Keratinocyte (primary cell): ENCODE data around the gene ARHGAP31. TPM values are rescaled to one million over a fixed set of nuclear protein-coding genes. Genes with fewer than 3 reads are reported as not detected.

Source experiments
- DNase-seq: peaks from one replicate; pipeline ENCODE4 v3.0.0-alpha.2; 2011; ENCODE audit warnings: low read depth, missing footprints, low spot score
- FAIRE-seq: peaks from 2 replicates; lab custom pipeline; 2011; peaks lifted over from hg19 to GRCh38; lab: Jason Lieb, UNC
- H2AFZ ChIP-seq: 2 replicates; pipeline ENCODE4 v1.6.0; 2012; ENCODE audit warnings: low read length, control low read depth, inconsistent platforms; ENCODE audit not compliant: control insufficient read depth
- H3K27ac ChIP-seq: 2 replicates; pipeline ENCODE4 v1.5.1; 2011; ENCODE audit warnings: low read length; ENCODE audit not compliant: control insufficient read depth, insufficient read depth
- H3K27me3 ChIP-seq: 3 replicates; pipeline ENCODE4 v1.6.0; 2011; ENCODE audit warnings: low read length; ENCODE audit not compliant: control insufficient read depth, insufficient read depth; ENCODE audit errors: extremely low read depth
- H3K36me3 ChIP-seq, 2 experiments: 2 replicates in 1 of 2; 3 replicates in 1 of 2; pipeline ENCODE4 v1.5.1; 2011; ENCODE audit warnings: low read length in 2 of 2, mild to moderate bottlenecking in 1 of 2; ENCODE audit not compliant: control insufficient read depth in 2 of 2, insufficient read depth in 2 of 2; ENCODE audit errors: extremely low read depth in 1 of 2
- H3K4me1 ChIP-seq: 3 replicates; pipeline ENCODE4 v1.5.1; 2011; ENCODE audit warnings: low read length; ENCODE audit not compliant: control insufficient read depth, insufficient read depth; ENCODE audit errors: extremely low read depth
- H3K4me2 ChIP-seq: 3 replicates; pipeline ENCODE4 v1.6.0; 2011; ENCODE audit warnings: low read depth, low read length; ENCODE audit not compliant: control insufficient read depth, insufficient read depth; ENCODE audit errors: extremely low read depth
- H3K4me3 ChIP-seq, 3 experiments: fragments of 200-600 bp in 1 of 3; sonication (generic) in 1 of 3; 2 replicates in 2 of 3; 3 replicates in 1 of 3; pipeline ENCODE4 v1.5.1; 2011 to 2016; ENCODE audit warnings: low read length in 3 of 3, mild to moderate bottlenecking in 3 of 3, control low read depth in 2 of 3, inconsistent platforms in 1 of 3, low read depth in 1 of 3, mixed read lengths in 1 of 3, mixed run types in 1 of 3, moderate library complexity in 1 of 3; ENCODE audit not compliant: control insufficient read depth in 2 of 3, insufficient read depth in 2 of 3; ENCODE audit errors: extremely low read depth in 1 of 3
- H3K79me2 ChIP-seq: 2 replicates; pipeline ENCODE4 v1.6.0; 2012; ENCODE audit warnings: low read length; ENCODE audit not compliant: control insufficient read depth, insufficient read depth
- H3K9ac ChIP-seq: 3 replicates; pipeline ENCODE4 v1.6.0; 2011; ENCODE audit warnings: low read length; ENCODE audit not compliant: control insufficient read depth, insufficient read depth; ENCODE audit errors: extremely low read depth
- H3K9me1 ChIP-seq: 3 replicates; pipeline ENCODE4 v1.6.0; 2011; ENCODE audit warnings: low read length; ENCODE audit not compliant: control insufficient read depth, insufficient read depth; ENCODE audit errors: extremely low read depth
- H3K9me3 ChIP-seq: 2 replicates; pipeline ENCODE4 v1.5.1; 2012; ENCODE audit warnings: low read depth, low read length; ENCODE audit not compliant: control insufficient read depth
- H4K20me1 ChIP-seq: 3 replicates; pipeline ENCODE4 v1.6.0; 2011; ENCODE audit warnings: low read length; ENCODE audit not compliant: control insufficient read depth, insufficient read depth; ENCODE audit errors: extremely low read depth
- CTCF ChIP-seq, 3 experiments: IDR thresholded peaks in 1 of 3; conservative IDR thresholded peaks in 1 of 3; optimal IDR thresholded peaks in 1 of 3; 2 replicates in 2 of 3; 3 replicates in 1 of 3; pipeline versions ENCODE3 to v1.5.1; 2011; ENCODE audit warnings: low read length in 3 of 3, mild to moderate bottlenecking in 3 of 3, moderate library complexity in 2 of 3, control low read depth in 1 of 3, inconsistent platforms in 1 of 3; ENCODE audit not compliant: insufficient read depth in 2 of 3; ENCODE audit errors: extremely low read depth in 1 of 3
- EZH2 ChIP-seq: IDR thresholded peaks from one replicate; pipeline ENCODE4 v1.6.1; 2012; ENCODE audit warnings: inconsistent platforms, mild to moderate bottlenecking, low read length, moderate library complexity
- dilution Hi-C: fragments of 300-500 bp; cut with MboI; formaldehyde crosslinking; loops from one replicate; pipeline ENCODE4 v1.7.0; 2020; ENCODE audit warnings: low sequenced_read_pairs; ENCODE audit not compliant: extremely low pct_ligation_motif_present
- polyA plus RNA-seq, 5 experiments: library from polyadenylated mRNA; depleted of rRNA in 3 of 5; stranded (reverse) in 3 of 5; stranded (forward) in 1 of 5; unstranded in 1 of 5; fragments of >200 nt; gene quantifications; 1 replicate in 1 of 5; 2 replicates in 3 of 5; 3 replicates in 1 of 5; pipeline versions ENCODE4 v1.2.1 to v1.2.3, GENCODE V29; 2011 to 2012; ENCODE audit warnings: missing spikeins in 2 of 5, low read depth in 1 of 5, low replicate concordance in 1 of 5

ARHGAP31 gene
- polyA plus RNA-seq, 1 donor (not counting 4 experiments of a cell fraction or from before 2014, with no cell fraction given) = 3.0 TPM

- dilution Hi-C loops = no loop called here
- Histone ChIP-seq H3K4me1 (peaks cover 4% of the 10 kb centered on the region), H3K79me2 (no peaks in the 10 kb centered on the region), H3K9me3 (no peaks in the 10 kb centered on the region), H3K36me3 (no peaks in the 10 kb centered on the region), H3K4me2 (no peak overlapping the region), H3K27ac (no peak overlapping the region), H3K9ac (no peak overlapping the region), H2AFZ (no peak overlapping the region), H3K4me3 (no peak overlapping the region), H3K9me1 (no peaks in the 10 kb centered on the region), H4K20me1 (no peaks in the 10 kb centered on the region), H3K27me3 (no peaks in the 10 kb centered on the region)
- TF ChIP-seq EZH2 = no peak
- TF ChIP-seq CTCF (optimal IDR thresholded peaks at IDR 0.05 in 1 of 3, IDR thresholded peaks at IDR 0.05 in 1 of 3, conservative IDR thresholded peaks at IDR 0.05 in 1 of 3; ENCODE audit: extremely low read depth in 1 of 3, insufficient read depth in 2 of 3, low read length in 3 of 3) = no peak
- no peak for DNase-seq
- FAIRE-seq = no peak
Measured at GRCh38 chr3:119360736-119361462, 66.7 kb downstream of the ARHGAP31 start.

GRCh38 chr3:119362010-119362409 lies 67.8 kb downstream of the ARHGAP31 start:
- Histone ChIP-seq H3K4me2 (no peak overlapping the region), H3K9me1 (no peaks in the 10 kb centered on the region), H3K4me3 (no peak overlapping the region), H3K9me3 (no peaks in the 10 kb centered on the region), H2AFZ (no peak overlapping the region), H3K9ac (no peak overlapping the region), H3K79me2 (no peaks in the 10 kb centered on the region), H3K4me1 (peaks cover 2% of the 10 kb centered on the region), H3K36me3 (no peaks in the 10 kb centered on the region), H3K27me3 (no peaks in the 10 kb centered on the region), H4K20me1 (no peaks in the 10 kb centered on the region), H3K27ac (no peak overlapping the region)
- dilution Hi-C loops = no loop called here
- FAIRE-seq (no peak), DNase-seq (no peak)
- TF ChIP-seq CTCF (optimal IDR thresholded peaks at IDR 0.05 in 1 of 3, IDR thresholded peaks at IDR 0.05 in 1 of 3, conservative IDR thresholded peaks at IDR 0.05 in 1 of 3; ENCODE audit: extremely low read depth in 1 of 3, insufficient read depth in 2 of 3, low read length in 3 of 3) (no peak), EZH2 (no peak)
